DOHH2 (cell line): Measurements from ENCODE around the gene UQCRFS1.

Source experiments
- CTCF ChIP-seq: fragments of 200-600 bp; sonication (generic); IDR thresholded peaks from one replicate; pipeline ENCODE4 v1.5.1; 2014; ENCODE audit warnings: antibody characterized with exemption, mild to moderate bottlenecking, low read depth, low read length; ENCODE audit not compliant: poor library complexity, severe bottlenecking
- EZH2phosphoT487 ChIP-seq: fragments of 200-600 bp; sonication (generic); IDR thresholded peaks from 2 replicates; pipeline ENCODE4 v1.6.1; 2017; ENCODE audit warnings: borderline replicate concordance, mild to moderate bottlenecking, antibody characterized with exemption, low read length, moderate library complexity, mixed read lengths

GRCh38 chr19:29188289-29189032 is 24.5 kb downstream of the UQCRFS1 start:
- TF ChIP-seq CTCF: no peak
- TF ChIP-seq EZH2phosphoT487: no peak
